ENCODE measurements around the gene MUC6.

The MUC6 gene, protein sequence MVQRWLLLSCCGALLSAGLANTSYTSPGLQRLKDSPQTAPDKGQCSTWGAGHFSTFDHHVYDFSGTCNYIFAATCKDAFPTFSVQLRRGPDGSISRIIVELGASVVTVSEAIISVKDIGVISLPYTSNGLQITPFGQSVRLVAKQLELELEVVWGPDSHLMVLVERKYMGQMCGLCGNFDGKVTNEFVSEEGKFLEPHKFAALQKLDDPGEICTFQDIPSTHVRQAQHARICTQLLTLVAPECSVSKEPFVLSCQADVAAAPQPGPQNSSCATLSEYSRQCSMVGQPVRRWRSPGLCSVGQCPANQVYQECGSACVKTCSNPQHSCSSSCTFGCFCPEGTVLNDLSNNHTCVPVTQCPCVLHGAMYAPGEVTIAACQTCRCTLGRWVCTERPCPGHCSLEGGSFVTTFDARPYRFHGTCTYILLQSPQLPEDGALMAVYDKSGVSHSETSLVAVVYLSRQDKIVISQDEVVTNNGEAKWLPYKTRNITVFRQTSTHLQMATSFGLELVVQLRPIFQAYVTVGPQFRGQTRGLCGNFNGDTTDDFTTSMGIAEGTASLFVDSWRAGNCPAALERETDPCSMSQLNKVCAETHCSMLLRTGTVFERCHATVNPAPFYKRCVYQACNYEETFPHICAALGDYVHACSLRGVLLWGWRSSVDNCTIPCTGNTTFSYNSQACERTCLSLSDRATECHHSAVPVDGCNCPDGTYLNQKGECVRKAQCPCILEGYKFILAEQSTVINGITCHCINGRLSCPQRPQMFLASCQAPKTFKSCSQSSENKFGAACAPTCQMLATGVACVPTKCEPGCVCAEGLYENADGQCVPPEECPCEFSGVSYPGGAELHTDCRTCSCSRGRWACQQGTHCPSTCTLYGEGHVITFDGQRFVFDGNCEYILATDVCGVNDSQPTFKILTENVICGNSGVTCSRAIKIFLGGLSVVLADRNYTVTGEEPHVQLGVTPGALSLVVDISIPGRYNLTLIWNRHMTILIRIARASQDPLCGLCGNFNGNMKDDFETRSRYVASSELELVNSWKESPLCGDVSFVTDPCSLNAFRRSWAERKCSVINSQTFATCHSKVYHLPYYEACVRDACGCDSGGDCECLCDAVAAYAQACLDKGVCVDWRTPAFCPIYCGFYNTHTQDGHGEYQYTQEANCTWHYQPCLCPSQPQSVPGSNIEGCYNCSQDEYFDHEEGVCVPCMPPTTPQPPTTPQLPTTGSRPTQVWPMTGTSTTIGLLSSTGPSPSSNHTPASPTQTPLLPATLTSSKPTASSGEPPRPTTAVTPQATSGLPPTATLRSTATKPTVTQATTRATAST (N-terminal part only)

DNA sequence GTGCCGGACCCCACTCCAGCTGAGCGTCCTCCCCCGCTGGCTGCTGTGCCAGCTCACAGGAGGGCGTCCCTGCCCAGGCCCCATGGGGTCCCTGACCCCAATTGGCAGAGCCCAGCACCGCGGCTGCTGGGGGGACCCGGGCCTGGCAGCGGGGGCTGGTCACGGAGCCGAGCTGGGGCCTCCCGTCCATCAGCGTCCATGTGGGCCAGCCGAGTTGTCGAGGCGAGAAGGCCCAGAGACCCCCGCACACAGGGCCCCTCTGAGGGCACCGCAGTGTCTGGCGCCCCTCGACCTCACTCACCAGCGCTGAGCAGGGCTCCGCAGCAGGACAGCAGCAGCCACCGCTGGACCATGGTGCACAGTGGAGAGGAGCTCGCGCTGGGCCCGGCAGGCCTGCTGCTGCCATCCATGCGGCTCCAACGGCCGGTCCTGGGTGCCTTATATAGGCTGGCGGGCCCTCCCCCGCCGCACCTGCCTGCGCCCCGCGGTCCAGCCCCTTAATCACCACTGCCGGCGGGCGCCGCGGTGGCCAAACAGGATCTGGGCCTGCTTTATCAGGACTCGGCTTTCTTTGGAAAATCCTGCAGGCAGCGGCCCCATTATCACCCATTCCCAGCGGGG lies at the start of gene MUC6:
Gene MUC6 (minus strand): TSS at position 416 of the 621 bp plus-strand sequence. CDS start 63 bp downstream, at position 353.
- no peak within 1 kb of the TSS for H3K27ac Mint-ChIP-seq
- no peaks in the 10 kb centered on the region for H3K36me3 Mint-ChIP-seq (ENCODE audit: low read depth)
- H3K9me3 Mint-ChIP-seq = no peaks in the 10 kb centered on the region
- TF ChIP-seq, protein P1, sequence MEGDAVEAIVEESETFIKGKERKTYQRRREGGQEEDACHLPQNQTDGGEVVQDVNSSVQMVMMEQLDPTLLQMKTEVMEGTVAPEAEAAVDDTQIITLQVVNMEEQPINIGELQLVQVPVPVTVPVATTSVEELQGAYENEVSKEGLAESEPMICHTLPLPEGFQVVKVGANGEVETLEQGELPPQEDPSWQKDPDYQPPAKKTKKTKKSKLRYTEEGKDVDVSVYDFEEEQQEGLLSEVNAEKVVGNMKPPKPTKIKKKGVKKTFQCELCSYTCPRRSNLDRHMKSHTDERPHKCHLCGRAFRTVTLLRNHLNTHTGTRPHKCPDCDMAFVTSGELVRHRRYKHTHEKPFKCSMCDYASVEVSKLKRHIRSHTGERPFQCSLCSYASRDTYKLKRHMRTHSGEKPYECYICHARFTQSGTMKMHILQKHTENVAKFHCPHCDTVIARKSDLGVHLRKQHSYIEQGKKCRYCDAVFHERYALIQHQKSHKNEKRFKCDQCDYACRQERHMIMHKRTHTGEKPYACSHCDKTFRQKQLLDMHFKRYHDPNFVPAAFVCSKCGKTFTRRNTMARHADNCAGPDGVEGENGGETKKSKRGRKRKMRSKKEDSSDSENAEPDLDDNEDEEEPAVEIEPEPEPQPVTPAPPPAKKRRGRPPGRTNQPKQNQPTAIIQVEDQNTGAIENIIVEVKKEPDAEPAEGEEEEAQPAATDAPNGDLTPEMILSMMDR (IDR thresholded peaks at IDR 0.05) = no peak
- peaks cover 12% of the 10 kb centered on the region for H3K4me1 Mint-ChIP-seq
- no peak for DNase-seq
- H3K4me3 Mint-ChIP-seq = no peak within 1 kb of the TSS
- no peaks in the 10 kb centered on the region for H3K27me3 Mint-ChIP-seq (ENCODE audit: low read depth, poor library complexity)

DNA sequence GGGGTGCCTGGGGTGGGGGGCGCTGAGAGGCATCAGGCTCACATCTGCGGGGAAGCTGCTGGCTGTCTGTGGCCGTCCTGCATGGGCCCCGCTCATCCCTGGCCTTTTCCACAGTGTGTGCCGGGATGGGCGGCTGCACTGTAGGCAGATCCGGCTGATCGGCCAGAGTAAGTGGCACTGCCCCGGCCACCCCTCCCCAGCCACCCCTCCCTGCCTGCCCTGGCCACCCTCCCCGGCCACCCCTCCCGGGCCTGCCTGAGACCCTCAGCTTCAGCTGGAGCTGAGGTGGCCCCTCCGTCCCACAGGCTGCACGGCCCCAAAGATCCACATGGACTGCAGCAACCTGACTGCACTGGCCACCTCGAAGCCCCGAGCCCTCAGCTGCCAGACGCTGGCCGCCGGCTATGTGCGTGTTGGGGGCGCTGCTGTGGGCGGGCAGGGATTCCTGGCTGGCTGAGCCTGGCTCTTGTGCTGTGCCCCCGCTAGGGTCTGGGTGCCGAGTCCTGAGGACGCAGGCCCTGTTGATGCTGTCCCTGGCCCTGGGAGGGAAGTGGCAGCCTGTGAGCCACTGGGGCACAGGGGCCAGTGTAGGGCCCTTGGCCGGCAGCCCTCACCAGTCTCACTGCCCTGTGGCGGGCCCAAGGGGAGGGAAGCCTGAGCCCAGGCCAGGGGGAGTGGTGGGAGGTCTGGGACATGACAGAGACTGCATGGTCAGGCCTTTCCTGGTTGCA lies 49.1 kb upstream of the MUC6 start:
- Mint-ChIP-seq H3K36me3 (ENCODE audit: low read depth) (no peaks in the 10 kb centered on the region), H3K4me3 (no peak overlapping the region), H3K27me3 (ENCODE audit: low read depth, poor library complexity) (peaks cover 6% of the 10 kb centered on the region), H3K4me1 (no peaks in the 10 kb centered on the region), H3K27ac (no peak overlapping the region), H3K9me3 (no peaks in the 10 kb centered on the region)
- TF ChIP-seq, protein P1 (IDR thresholded peaks at IDR 0.05) = no peak
- no peak for DNase-seq

DNA sequence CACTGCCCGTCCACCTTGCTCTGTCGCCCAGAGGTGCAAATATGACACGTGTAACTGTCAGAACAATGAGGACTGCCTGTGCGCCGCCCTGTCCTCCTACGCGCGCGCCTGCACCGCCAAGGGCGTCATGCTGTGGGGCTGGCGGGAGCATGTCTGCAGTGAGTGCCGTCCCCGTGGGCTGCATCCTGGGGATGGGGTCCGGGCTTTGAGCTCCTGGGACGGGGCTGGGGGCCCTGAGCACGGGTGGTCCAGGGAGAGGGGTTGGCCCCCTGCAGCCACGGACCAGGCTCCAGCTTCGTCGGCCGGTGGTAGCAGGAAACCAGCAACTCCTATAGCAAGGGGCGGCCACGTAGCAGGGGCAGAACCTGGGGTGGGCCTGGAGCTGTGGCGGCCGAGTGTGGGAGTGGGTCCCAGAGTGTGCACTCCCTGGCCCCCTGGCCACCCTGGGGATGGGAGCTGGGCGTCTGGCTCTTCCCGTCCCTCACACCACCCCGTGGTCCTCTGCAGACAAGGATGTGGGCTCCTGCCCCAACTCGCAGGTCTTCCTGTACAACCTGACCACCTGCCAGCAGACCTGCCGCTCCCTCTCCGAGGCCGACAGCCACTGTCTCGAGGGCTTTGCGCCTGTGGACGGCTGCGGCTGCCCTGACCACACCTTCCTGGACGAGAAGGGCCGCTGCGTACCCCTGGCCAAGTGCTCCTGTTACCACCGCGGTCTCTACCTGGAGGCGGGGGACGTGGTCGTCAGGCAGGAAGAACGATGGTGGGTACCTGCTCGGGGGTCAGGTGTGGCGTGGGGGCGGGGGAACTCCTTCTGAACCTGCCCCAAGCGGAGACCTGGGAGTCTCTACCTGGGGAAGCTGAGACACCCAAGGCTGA lies 48.3 kb upstream of the MUC6 start:
- DNase-seq = no peak
- H3K4me3 Mint-ChIP-seq = no peak overlapping the region
- H3K27me3 Mint-ChIP-seq (ENCODE audit: low read depth, poor library complexity) = peaks cover 6% of the 10 kb centered on the region
- TF ChIP-seq, protein P1 (IDR thresholded peaks at IDR 0.05) = no peak
- H3K27ac Mint-ChIP-seq = no peak overlapping the region
- no peaks in the 10 kb centered on the region for H3K36me3 Mint-ChIP-seq (ENCODE audit: low read depth)
- no peaks in the 10 kb centered on the region for H3K4me1 Mint-ChIP-seq
- H3K9me3 Mint-ChIP-seq = no peaks in the 10 kb centered on the region

DNA sequence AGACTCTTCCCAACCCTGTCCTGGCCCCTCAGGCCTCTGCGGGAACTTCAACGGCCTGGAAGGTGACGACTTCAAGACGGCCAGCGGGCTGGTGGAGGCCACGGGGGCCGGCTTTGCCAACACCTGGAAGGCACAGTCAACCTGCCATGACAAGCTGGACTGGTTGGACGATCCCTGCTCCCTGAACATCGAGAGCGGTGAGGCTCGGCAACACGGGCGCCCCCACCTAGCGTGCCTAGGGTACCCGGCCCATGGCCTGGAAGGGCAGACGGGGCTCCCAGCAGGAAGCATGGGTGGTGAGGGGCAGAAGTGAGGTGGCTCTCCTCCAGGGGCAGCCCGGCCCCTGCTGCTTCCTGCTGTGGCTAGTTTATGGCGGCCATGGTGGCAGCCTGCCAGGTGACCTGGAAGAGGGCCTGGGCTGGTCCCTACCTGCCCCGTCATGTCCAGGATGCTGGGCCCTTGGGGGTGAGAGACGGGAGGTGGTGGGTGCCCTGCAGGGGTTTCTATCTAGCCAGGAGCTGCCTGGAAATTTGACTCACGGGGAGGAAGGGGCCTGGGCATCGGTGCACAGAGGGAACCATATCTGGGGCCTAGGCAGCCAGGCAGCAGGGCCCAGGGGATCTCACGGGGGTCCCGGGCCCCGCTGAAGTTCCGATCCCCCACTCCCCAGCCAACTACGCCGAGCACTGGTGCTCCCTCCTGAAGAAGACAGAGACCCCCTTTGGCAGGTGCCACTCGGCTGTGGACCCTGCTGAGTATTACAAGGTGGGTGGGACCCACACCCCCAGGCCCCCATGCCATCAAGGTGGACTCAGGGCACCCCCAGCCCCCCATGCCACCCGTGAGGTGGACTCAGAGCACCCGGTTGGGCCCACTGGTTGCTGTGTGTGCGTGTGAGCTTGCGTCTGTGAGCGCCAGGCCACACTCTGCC lies 47.4 kb upstream of the MUC6 start:
- H3K9me3 Mint-ChIP-seq = no peaks in the 10 kb centered on the region
- no peak overlapping the region for H3K4me3 Mint-ChIP-seq
- no peaks in the 10 kb centered on the region for H3K36me3 Mint-ChIP-seq (ENCODE audit: low read depth)
- no peak for DNase-seq
- TF ChIP-seq, protein P1 (IDR thresholded peaks at IDR 0.05) = no peak
- no peaks in the 10 kb centered on the region for H3K4me1 Mint-ChIP-seq
- H3K27me3 Mint-ChIP-seq (ENCODE audit: low read depth, poor library complexity) = peaks cover 6% of the 10 kb centered on the region
- no peak overlapping the region for H3K27ac Mint-ChIP-seq
